ENCODE measurements around the gene MAPKAPK5.
"Not testable (repeated sequence)": the region's sequence is repeated elsewhere in the genome, so short reads cannot be mapped to it uniquely, and the experiment has no call there.

Gene MAPKAPK5, protein sequence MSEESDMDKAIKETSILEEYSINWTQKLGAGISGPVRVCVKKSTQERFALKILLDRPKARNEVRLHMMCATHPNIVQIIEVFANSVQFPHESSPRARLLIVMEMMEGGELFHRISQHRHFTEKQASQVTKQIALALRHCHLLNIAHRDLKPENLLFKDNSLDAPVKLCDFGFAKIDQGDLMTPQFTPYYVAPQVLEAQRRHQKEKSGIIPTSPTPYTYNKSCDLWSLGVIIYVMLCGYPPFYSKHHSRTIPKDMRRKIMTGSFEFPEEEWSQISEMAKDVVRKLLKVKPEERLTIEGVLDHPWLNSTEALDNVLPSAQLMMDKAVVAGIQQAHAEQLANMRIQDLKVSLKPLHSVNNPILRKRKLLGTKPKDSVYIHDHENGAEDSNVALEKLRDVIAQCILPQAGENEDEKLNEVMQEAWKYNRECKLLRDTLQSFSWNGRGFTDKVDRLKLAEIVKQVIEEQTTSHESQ

DNA sequence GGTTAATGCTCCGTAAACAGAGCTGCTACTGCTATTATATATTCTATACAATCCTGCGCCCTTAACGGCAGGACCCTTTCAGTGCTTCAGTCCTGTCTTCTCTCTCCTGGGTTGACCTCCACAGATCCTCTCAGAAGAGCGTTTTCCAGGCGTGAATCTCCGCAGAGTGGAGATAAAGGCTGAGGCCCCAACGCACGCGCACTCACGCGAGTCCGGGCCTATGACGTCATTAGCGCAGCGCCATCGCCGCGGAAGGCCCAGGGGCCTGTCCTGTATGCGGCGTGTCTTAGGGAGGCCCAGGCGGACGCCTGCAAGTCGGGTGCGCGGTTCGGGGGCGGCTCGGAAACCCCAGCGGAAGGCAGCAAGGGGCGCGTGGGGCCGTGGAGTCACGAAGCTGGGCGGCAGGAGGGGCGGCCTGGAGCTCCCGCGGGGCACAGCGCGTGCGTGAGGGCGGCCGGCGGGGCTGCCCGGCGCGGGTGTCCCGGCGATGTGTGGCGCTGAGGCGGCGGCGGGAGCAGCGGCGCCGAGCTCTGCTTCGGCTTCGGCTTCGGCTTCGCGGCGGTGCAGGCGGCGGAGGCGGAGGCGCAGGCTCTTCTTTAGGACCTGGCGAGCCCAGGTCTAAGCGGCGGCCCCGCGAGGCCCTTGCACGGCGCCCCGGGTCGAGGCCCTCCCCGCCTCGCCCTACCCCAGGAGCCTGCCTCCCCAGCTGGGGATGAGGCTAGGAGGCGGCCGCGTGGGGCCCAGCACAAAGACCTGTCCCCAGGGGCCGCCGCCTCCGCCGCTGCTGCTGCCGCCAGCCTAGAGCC, at the start of gene MAPKAPK5:
TSS of gene MAPKAPK5 (plus strand) at position 479 of the 806 bp plus-strand sequence. CDS start 506 bp downstream, outside the sequence.
- peak; percentile 89 to 94 for DNase-seq

DNA sequence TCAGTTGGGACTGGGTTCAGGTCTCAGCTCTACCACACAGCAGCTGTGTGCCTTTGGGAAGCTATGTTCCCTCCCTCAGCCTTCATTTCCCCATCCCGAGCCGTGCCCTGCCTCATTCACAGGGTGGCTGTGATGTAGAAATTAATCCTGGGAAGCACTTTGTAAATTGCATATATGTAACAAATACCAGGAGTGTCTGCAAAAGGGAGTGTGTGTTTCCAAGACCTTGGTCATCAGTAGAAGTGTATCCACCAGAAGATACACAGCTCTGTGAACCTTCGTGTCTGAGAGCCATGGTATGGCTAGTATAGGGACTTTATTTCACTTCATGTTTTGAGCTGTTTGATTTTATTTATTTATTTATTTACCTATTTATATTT, 49.2 kb upstream of the MAPKAPK5 start:
- no peak for DNase-seq

- no peak for DNase-seq
Observed at GRCh38 chr12:111798182-111798581, 43.8 kb upstream of the MAPKAPK5 start.

DNA sequence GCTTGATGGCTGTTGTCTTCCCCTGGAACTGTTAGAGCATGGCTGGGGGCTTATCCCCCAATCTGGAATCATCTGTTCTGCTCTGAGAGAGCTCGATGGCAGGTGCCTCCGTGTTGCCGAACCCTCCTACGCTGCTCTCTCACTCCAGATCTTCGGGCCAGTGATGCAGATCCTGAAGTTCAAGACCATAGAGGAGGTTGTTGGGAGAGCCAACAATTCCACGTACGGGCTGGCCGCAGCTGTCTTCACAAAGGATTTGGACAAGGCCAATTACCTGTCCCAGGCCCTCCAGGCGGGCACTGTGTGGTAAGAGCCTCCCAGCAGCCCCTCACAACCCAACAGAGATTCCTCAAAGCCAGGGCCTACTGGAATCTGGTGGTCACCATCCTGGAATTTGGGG, 42.3 kb upstream of the MAPKAPK5 start:
- DNase-seq: no peak

- no peak for DNase-seq
Observed at GRCh38 chr12:111803038-111803626, 38.9 kb upstream of the MAPKAPK5 start.

DNA sequence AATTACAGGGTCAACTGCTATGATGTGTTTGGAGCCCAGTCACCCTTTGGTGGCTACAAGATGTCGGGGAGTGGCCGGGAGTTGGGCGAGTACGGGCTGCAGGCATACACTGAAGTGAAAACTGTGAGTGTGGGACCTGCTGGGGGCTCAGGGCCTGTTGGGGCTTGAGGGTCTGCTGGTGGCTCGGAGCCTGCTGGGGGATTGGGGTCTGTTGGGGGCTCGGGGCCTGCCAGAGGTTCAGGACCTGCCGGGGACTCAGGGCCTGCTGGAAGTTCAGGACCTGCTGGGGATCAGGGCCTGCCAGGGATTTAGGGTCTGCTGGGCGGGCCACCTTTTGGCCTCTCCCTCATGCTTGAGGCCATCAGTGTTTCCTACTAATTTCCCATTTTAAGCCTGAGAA, 38.2 kb upstream of the MAPKAPK5 start:
- DNase-seq: no peak

GRCh38 chr12:111806304-111806703, 35.7 kb upstream of the MAPKAPK5 start:
- no peak for DNase-seq

- DNase-seq: no peak
Observed at GRCh38 chr12:111807232-111807631, 34.8 kb upstream of the MAPKAPK5 start.

DNA sequence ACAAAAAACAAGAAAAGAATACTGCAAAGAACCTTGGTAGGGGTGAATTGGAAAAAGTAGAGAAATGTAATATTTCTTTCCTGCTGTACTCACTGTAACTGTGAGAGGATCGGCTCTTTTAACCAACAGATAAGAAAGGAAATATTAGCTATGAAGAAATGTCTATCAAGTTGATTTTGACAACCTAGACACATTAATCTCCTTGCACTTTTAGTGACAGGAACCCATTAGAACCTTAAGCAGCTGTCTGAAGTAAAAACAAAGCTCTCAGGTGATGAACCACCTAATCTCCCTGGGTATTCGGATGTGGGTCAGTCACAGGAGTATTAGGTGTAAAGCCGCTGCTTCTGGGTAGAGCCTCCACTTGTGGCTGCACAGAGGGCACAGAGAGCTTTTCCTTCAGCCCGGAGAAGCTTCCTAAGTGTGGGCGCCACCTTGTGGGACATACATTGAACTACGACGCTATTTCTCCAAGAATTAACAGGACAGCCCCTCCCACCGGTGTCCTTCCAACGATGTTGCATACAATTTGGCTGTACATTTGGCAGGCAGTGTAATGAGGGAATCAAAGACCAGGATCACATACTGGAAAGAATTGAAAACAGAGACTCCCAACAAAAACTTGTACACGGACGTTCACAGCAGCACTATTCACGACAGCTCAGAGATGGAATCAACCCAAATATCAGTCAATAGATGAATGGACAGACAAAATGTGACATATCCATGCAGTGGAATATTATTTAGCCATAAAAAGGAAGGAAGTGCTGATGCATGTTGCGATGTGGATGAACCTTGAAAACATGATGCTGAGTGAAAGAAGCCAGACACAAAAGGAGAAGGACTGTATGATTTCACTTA, 28.9 kb upstream of the MAPKAPK5 start:
- DNase-seq: peak; percentile 61 to 80

- no peak for DNase-seq
Observed at GRCh38 chr12:111816065-111816615, 25.9 kb upstream of the MAPKAPK5 start.

DNA sequence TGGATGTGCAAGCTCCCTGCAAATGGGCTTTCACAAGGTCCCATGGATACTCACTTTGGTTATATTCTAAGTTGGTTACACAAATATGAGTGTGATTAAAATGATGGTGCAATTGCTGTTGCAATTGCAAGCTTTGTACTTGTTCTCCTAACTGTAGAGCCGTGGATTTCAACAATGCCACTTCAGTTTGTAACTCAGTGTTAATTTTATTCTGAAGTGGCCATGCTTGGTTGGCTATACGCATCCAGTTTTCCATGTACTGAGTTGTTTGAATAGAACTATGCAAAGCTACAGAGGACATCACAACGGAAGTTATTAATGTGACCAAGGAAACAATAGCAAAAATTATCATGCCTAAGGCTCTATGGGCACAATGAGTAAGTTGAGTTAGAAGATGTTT, 25.1 kb upstream of the MAPKAPK5 start:
- DNase-seq: not testable (repeated sequence)

GRCh38 chr12:111818340-111818739, 23.7 kb upstream of the MAPKAPK5 start:
- no peak for DNase-seq

DNA sequence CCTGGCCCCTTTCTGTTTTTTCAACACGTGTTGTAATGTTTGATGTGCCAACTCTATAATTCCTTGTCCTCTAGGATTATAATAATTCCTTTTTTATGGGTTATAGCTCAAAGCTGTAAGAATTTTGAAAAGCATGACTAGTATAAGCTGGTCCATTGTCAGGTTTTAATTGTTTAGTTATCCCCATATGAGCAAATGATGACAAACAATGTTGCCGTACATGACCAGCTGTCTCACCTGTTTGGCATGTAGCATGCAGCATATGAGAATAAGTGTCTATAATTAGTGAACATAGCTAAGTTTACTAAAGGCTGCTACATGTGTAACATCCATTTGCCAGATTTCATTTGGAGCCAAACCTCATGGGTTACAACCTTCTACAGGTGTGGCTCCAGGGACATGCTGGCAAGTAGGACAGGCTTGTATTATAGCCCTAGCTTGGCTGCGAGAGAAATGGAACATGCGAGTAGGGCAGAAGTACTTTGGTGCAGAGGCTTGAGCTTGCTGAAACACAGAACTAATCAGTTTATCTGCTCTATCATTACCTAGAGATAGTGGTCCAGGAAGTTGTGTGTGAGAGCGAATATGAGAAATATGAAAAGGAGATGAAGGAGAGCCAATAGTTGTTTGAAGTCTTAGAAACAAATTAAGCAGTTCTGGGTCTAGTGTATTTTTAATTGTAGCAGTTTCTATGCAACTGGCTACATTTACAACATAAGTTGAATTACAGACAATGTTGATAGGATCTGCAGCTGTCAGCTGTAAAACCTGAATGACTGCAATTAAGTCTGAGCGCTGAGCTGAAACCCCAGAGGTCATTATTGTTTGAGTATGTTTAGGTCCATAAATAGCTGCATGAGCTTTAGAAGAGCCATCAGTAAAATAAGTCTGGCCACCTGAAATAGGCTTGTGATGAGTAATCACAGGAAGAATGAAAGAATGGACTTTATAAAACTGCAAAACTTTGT, 22.6 kb upstream of the MAPKAPK5 start:
- no peak for DNase-seq

GRCh38 chr12:111820828-111821227, 21.2 kb upstream of the MAPKAPK5 start:
- DNase-seq: not testable (repeated sequence)

DNA sequence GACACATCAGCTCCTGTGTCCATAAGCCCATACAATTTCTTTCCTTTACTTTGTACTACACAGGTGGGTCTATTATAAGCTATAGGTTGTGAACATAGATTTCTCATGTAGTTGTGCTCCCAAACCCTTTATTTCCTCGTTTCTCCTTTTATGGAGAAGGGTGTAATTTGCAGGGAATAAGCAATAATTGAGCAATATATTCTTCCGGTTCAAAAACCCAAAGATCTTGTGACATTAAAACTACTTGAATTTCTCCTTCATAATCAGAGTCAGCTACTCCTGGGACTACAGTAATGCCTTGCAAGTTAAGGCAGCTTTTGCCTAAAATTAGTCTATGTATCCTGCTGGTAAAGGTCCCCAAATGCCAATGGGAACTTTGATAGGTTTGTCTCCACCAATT, 19.1 kb upstream of the MAPKAPK5 start:
- DNase-seq: no peak

DNA sequence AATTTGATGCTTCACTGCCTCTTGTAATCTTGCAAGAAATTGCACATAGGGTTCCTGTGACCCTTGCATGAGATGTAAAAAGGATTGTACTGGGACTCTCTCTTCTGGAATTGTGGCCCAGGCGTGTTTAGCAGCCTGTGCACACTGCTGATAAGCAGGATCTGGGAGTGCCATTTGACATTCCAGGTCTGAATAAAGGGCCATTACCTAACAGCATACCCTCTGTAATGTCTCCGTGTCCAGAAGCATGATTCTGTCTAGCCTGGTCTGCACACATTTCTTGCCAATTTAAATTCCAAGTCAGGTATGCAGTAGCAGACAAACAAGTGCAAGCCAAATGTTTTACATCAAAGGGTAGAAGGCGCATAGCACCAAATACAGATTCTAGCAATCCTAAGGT, 18.1 kb upstream of the MAPKAPK5 start:
- DNase-seq: no peak

DNA sequence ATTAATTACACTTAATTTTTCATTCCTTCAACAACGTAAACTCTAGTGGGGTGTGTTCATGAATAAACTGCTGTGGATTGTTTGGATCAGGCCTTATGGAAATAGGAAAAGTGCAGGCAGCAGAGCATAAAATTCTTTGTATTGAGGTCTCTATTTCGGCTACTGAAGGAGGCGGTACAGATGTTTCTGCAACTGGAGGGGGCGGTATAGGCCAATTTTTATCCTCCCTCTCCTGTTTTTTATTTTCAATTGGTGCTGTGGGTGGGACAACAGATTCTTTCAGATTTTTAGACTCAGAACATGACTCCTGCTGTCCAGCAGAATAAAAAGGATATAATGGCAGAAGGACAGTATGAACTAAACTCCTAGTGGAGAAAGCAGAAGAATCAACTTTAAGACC, 17.7 kb upstream of the MAPKAPK5 start:
- peak in 1 of 2 experiments; percentile 27 for DNase-seq

DNA sequence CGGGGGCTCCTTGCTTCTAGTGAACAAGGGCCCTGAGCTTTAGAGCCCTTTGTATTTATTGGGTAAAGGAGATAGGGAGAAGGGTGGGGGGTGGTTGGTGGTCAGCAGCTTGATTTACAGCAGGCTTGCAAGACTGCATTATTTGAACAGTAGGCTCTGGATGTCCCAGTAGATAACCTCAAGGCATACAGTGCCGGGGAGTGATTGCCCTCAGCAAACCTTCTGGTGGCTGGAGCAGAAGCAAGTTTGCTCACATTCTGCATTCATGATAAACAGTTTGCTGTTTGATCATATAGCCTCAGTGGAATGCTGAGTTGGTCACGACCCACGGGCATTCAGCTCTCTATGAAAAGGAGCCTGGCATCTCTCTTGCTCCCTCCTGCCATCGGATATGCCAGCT, 16.5 kb upstream of the MAPKAPK5 start:
- DNase-seq: no peak

GRCh38 chr12:111826316-111826715, 15.7 kb upstream of the MAPKAPK5 start:
- no peak for DNase-seq

GRCh38 chr12:111826992-111827391, 15.0 kb upstream of the MAPKAPK5 start:
- no peak for DNase-seq

DNA sequence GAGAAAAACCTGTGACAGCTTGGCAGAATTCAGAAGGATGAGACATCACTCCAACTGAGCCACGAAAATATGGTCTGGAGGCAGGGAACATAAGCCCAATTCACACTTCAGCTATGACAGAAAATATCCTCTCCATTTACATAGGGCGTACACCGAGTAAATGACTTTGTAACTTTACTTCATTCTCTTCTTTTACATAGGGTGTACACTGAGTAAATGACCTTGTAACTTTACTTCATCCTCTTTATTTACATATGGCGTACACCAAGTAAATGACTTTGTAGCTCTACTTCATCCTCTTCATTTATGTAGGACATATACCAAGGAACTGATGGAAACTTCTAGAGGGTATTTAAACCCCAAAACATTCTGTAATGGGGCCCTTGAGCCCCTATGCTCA, 14.1 kb upstream of the MAPKAPK5 start:
- DNase-seq: no peak
